GM21528 (cell line): ENCODE data around the gene C1QTNF9.
"Not testable (repeated sequence)": the region's sequence is repeated elsewhere in the genome, so short reads cannot be mapped to it uniquely, and the experiment has no call there.

Experiments
- ATAC-seq: cut with Tn5 transposase; IDR thresholded peaks from one replicate; pipeline ENCODE4 v1.9.1; 2021; ENCODE audit warnings: mild to moderate bottlenecking, moderate library complexity; ENCODE audit not compliant: unreplicated experiment, low FRiP score

Gene C1QTNF9

DNA sequence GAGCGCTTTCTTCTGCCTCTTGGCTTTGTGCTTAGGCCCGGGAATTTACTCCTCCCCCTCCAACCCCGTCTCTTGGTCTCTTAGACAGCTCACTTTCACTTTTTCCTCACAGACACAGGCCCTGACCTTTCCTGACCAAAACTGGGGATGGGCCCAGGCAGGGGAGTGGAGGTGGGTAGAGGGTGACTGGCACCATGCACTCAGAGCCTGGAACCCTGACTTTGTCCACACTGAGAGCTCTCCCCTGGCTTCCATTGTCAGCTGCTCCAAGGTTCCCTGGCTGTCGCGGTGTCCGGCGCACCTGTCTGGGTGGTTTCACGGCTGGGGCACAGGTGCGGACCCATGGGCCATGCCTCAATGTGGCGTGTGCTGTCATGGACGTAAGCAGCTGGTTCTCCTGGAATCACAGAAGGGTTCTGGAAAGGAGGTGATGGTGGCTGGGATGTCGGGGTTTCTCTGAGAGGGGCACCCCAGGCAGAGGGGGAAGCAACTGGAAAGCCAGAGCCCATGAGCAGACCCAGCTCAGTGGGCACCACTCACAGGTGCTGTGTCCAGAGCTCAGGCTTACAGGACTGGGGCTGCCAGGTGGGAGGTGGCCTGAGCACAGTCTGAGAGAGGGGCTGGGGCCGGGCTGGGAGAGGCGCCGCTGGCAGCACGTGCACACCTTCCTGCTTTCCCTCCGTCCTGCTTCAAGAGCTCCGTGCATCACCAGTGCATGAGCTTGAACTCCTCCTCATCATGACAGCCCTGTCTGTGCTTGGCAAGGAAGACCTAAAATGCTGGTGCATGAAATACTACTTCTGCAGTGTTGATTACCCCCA is 28.0 kb upstream of the C1QTNF9 start:
- no peak for ATAC-seq

- ATAC-seq = no peak
These were observed 27.1 kb upstream of the C1QTNF9 start for GRCh38 chr13:24282256-24282655.

DNA sequence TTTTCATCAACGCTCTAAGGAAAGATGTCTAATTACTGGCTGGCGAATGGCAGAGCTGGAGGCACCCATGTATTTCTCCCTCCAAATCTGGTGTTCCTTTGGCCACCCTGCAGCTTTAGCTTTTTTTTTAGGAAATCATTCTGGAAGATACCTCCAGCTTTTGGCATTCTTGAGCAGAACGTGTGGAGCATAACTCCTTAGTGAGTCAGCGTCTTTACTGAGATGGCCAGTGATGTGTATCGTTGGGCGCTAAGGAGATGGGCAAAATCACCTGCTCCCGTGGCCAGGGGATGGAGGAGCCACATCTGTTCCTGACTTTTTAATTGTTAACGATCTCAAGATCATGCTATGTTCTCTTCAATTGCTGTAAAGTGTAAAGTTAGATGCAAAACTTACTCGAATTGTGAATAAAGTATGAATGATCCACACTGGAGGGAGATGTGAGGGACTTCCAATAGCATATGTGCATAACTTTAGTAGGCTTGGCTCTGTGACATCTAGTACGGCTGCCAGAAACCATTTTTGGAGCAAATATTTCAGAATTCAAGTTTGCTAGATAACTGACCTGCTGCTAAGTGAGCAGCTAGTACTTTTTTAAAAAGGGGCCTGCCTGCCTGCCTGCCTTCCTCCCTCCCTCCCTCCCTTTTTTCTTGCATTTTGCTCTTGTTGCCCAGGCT is 24.4 kb upstream of the C1QTNF9 start:
- ATAC-seq = no peak

DNA sequence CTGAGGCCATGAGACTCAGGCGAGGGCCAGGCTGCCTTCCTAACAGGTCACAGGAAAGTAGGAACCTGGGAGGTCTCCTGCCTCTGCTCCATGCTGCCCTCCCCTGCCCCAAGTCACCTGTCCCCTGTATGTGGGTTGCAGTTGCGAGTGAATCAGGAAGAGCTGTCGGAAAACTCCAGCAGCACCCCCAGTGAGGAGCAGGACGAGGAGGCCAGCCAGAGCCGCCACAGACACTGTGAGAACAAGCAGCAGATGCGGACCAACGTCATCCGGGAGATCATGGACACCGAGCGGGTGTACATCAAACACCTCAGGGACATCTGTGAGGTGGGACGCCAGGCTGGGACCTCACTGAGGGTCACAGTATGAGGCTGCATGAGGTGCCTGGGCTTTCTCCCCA is 22.8 kb upstream of the C1QTNF9 start:
- no peak for ATAC-seq

- ATAC-seq = no peak
These were observed 21.6 kb upstream of the C1QTNF9 start for GRCh38 chr13:24287748-24288287.

GRCh38 chr13:24288870-24289269 is 20.5 kb upstream of the C1QTNF9 start:
- ATAC-seq = no peak

DNA sequence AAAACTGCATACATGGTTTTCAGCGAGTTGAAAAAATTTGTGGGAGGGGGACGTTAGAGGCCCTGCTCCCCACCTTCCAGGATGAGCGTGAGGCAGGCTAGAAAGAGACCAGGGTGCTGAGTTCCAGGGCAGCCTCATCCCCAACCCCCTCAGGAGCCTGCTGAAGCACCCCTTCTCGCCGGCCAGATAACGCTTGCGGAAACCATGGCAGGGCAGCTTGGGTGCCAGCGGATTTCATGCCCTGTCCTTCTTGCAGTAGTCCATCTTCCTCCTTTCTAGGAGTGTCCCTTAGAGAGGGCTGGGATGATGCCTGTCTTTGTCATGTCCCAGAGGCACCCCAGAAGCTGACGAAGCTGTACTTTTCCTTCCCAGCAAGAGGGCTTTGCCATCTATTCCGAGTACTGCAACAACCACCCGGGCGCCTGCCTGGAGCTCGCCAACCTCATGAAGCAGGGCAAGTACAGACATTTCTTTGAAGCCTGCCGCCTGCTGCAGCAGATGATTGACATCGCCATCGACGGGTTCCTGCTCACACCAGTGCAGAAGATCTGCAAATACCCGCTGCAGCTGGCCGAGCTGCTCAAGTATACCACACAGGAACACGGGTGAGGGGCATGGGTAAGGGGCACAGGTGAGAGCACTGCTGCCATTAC is 19.0 kb upstream of the C1QTNF9 start:
- no peak for ATAC-seq

DNA sequence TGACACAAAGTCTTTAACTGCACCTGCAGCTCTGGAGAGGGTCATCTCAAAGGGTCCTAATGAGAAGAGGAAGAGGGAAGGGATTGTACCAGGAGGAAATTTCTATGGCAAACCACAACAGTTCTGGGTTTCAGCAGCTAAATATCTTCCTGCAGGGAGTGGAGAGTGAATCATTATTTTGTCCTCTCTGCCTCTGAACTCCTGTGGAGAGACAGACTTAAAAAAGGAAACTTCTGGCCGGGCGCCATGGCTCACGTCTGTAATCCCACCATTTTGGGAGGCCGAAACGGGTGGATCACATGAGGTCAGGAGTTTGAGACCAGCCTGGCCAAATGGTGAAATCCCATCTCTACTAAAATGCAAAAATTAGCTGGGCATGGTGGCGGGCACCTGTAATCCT is 16.9 kb upstream of the C1QTNF9 start:
- no peak for ATAC-seq

- no peak for ATAC-seq
These were observed 15.6 kb upstream of the C1QTNF9 start for GRCh38 chr13:24293746-24294145.

DNA sequence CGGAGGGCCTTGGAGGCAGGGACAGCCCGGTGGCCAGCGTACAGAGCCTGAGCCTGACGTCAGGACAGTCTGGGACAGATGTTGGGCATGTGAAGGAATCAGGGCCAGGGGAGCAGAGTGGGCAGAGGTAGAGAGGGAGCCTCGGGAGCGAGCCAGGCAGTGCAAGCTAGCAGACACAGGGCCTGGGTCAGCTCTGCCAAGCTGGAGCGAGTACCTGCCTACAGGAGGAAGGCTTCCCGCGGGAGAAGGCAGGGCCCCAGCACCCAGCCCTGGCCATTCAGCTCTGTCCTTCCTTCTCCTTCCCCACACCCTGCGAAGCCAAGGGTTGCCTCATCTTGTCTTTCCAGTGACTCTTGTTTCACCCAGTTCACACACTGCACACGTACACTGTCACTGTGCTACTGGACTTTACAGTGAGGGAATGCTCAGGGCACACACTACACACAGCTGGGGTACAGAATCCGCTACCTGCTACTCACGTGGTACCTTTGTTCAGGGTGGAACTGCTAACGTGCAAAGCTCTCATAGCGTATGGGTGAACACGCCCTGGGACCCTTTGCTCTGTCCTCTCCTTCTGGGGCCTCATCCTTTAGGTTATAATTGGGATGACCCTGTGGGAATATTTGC is 9.8 kb upstream of the C1QTNF9 start:
- ATAC-seq = no peak

DNA sequence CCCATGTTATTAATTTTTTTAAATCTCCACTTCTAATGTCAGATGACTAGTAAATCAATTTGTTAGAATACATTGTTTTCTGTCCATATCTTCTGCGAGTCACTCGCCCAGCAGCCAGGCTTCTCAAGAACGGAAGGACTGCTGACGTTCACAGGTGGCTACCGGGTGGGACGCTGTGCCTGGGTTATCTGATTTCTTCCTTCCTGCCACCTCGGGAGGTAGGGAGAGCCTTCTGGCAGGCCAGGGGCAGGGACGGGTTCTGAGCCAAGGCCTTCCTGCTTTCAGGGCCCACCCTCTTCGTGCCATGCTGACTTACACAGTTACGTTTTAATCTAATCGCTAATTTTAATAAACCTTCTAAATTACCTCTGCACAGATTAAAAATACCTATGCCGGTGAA is 7.9 kb upstream of the C1QTNF9 start:
- no peak for ATAC-seq

GRCh38 chr13:24301911-24302310 is 7.5 kb upstream of the C1QTNF9 start:
- ATAC-seq = no peak

- no peak for ATAC-seq
These were observed 4.8 kb upstream of the C1QTNF9 start for GRCh38 chr13:24304620-24305019.

DNA sequence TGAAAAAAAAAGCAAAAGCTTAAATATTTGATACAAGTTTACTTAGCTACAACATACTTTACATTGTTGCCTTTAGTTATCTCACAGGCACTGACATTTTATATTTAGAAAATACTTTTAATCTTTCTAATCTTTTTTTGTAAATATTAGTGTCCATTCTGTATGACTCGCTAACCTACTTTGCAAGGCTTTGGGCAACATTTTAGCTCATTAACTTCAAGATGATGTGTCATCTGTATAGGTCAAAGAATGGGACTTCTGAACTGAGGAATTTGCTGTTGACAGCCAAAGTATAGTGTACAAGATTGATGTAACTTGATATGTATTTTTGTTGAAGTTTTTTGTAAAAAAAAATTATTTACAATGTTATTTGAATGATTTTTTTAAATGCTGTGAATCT is 2.7 kb upstream of the C1QTNF9 start:
- ATAC-seq = no peak

GRCh38 chr13:24307211-24308067 is 1.9 kb upstream of the C1QTNF9 start:
- no peak for ATAC-seq

GRCh38 chr13:24308068-24308445 is 1.3 kb upstream of the C1QTNF9 start:
- ATAC-seq = no peak

DNA sequence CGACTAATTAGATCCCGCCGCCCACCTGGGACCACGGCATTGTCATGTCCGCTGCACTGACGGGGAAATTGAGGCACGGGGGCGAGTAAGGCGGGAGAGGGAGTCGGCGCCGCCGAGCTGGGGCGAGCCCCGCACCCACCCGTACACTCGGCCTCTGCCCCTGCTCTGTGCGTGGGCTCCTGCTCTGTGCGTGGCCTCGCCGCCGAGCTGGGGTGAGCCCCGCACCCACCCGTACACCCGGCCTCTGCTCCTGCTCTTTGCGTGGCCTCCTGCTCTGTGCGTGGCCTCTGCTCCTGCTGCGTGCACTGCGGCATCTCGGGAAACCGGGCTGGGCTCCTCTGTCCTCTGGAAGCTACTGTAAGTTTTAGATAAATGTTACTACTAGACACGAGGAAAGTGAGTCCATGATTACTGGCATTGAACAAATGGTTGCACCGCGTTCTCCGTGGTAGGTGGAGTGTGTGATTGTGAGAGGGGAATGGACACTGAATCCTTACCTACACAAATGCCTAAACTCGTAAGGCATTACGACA is 826 bp upstream of the C1QTNF9 start:
- no peak for ATAC-seq

DNA sequence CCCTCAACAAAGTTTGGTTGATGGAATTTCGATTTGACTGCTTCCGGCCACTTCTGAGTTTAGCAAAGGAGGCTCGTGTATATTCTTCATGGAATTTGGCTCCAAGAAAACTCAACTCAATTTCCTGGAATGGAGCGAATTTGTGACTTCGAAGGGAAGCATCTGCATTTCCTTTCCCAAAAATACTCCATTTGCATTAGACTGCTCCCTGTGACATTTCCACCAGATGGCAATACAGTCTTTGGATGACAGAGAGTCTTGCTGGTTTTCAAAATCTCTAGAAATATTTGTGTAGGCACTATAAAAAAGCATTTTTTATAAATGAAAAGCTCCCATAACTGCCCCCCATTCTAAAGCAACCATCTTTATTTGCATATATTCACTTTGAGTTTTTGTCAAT is 4.1 kb downstream of the C1QTNF9 start:
- ATAC-seq = no peak

DNA sequence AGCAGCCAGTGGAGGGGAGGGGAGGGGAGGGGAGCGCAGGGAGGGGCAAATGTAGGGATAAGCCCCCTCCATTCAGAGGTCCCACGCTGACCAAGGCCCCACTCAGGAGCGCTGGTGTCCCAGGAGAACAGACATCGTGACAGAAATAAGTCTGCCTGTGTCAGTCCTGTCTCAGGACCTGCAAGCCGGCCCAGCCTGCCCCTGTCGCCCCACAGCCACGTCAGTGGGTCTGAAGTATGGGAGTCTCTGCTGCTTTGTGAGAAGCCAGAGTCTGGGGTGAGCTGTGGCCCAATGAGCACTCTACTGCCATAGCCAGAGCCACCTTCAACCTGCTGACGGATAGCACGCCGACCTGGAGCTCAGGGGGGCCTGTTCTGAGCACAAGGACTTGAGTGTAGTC is 8.5 kb downstream of the C1QTNF9 start:
- ATAC-seq = not testable (repeated sequence)

DNA sequence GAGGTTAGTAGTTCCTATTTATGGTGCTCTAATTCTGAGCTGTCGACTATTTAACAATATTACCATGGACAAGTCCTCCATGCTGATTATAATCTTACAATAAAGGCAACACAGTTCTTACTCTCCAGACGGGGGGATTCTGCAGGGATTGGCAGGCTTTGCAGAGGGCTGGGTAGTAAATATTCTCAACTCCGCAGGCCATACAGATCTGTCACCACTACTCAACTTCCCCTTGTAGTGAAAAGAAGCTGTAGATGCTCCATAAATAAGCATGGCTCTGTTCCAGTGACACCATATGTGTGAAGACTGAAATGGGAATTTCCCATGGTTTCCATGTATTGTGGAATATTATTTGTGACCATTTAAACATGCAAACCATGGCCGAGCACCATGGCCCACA is 9.5 kb downstream of the C1QTNF9 start:
- not testable (repeated sequence) for ATAC-seq
